Vagina (tissue), 2 donors: ENCODE results near the gene CUX1.

Source experiments
- CTCF ChIP-seq, 3 experiments: fragments of 450-650 bp in 2 of 3; fragments of 200-600 bp in 1 of 3; sonication (generic) in 1 of 3; IDR thresholded peaks; one replicate each; pipeline ENCODE4 v1.5.1; 2017 to 2019; ENCODE audit warnings: antibody characterized with exemption in 3 of 3, mild to moderate bottlenecking in 2 of 3, moderate library complexity in 2 of 3
- POLR2A ChIP-seq, 2 donors: fragments of 450-650 bp; IDR thresholded peaks; one replicate each; pipeline ENCODE4 v1.6.1; 2017; ENCODE audit warnings: antibody characterized with exemption in 2 of 2, mild to moderate bottlenecking in 2 of 2, moderate library complexity in 2 of 2

GRCh38 chr7:101902680-101903514 lies 85.5 kb downstream of the CUX1 start:
- no peak for TF ChIP-seq CTCF (IDR thresholded peaks at IDR 0.05)
- TF ChIP-seq POLR2A (IDR thresholded peaks at IDR 0.05), result no peak
